GM12801 (cell line): Measurements from ENCODE around the gene PPP1R1C.

Experiments used
- CTCF ChIP-seq: IDR thresholded peaks from one replicate; pipeline ENCODE4 v1.5.1; 2011; ENCODE audit warnings: control low read depth; ENCODE audit not compliant: insufficient read length; ENCODE audit errors: extremely low read depth

PPP1R1C gene

GRCh38 chr2:182006595-182007341 lies 21.1 kb downstream of the PPP1R1C start:
- no peak for TF ChIP-seq CTCF

- no peak for TF ChIP-seq CTCF
Measured at GRCh38 chr2:182014284-182014683, 28.6 kb downstream of the PPP1R1C start.

- no peak for TF ChIP-seq CTCF
Measured at GRCh38 chr2:182015334-182016109, 29.9 kb downstream of the PPP1R1C start.

- TF ChIP-seq CTCF, result no peak
Measured at GRCh38 chr2:182018218-182018617, 32.6 kb downstream of the PPP1R1C start.

GRCh38 chr2:182019731-182020130 lies 34.1 kb downstream of the PPP1R1C start:
- no peak for TF ChIP-seq CTCF

- TF ChIP-seq CTCF, result no peak
Measured at GRCh38 chr2:182020286-182021070, 34.8 kb downstream of the PPP1R1C start.

- TF ChIP-seq CTCF, result no peak
Measured at GRCh38 chr2:182023235-182023634, 37.6 kb downstream of the PPP1R1C start.
